PFSK-1 (cell line): ENCODE measurements around the gene ARSG.

Experiments used
- FOXP2 ChIP-seq: optimal IDR thresholded peaks from 2 replicates; pipeline ENCODE3; 2011; ENCODE audit warnings: borderline replicate concordance, control low read depth, inconsistent platforms; ENCODE audit not compliant: insufficient read depth; ENCODE audit errors: extremely low read length, extremely low read depth
- POLR2AphosphoS5 ChIP-seq: IDR thresholded peaks from 2 replicates; pipeline ENCODE4 v1.6.1; 2012; ENCODE audit warnings: low read depth, mild to moderate bottlenecking, control low read depth, low read length, moderate library complexity
- SIN3A ChIP-seq: IDR thresholded peaks from 2 replicates; pipeline ENCODE4 v1.6.1; 2012; ENCODE audit warnings: mild to moderate bottlenecking, low read length, moderate library complexity, borderline replicate concordance; ENCODE audit not compliant: insufficient read depth
- TAF1 ChIP-seq: IDR thresholded peaks from 2 replicates; pipeline ENCODE4 v1.6.1; 2012; ENCODE audit warnings: low read length, control low read depth, borderline replicate concordance; ENCODE audit not compliant: insufficient read depth
- TF ChIP-seq, protein P1 (sequence below), 2 experiments: IDR thresholded peaks; 2 replicates each; pipeline versions ENCODE4 v1.6.1 to v1.8.0; 2011 to 2012; ENCODE audit warnings: low read depth in 2 of 2, low read length in 2 of 2, control low read depth in 1 of 2, inconsistent platforms in 1 of 2, mild to moderate bottlenecking in 1 of 2, moderate library complexity in 1 of 2; ENCODE audit not compliant: insufficient read depth in 1 of 2

The ARSG gene

DNA sequence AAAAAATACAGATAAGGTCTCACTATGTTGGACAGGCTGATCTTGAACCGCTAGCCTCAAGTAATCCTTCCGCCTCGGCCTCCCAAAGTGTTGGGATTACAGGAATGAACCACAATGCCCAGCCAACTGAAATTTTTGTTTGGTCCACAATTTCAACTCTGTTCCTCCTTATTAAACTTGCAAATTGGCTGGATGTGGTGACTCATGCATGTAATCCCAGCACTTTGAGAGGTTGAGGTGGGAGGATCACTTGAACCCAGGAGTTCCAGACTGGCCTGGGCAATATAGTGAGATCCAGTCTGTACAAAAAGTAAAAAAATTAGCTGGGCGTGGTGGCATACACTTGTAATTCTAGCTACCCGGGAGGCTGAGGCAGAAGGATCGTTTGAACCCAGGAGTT is 13.4 kb downstream of the ARSG start:
- TF ChIP-seq POLR2AphosphoS5: no peak
- no peak for TF ChIP-seq FOXP2

DNA sequence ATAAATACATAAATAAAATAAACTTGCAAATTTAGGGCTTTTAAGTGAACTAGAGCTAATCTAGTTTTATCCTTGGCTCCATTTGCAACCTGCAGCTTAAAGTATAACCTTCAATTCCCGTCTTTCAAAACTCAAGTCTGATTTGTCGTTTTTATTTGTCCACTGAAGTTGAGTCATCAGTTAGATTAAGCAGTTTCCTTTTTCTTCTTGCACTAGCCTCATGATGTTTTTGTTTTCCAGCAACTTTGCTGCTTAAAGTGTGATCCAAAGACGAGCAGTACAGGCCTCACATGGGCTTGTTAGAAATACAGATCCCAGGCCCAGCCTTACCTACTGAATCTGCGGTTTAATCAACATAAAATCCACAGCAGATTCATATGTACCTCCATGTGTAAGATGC is 13.8 kb downstream of the ARSG start:
- no peak for TF ChIP-seq TAF1
- TF ChIP-seq POLR2AphosphoS5: no peak
- TF ChIP-seq FOXP2: no peak
- TF ChIP-seq SIN3A: no peak
- TF ChIP-seq, protein P1, sequence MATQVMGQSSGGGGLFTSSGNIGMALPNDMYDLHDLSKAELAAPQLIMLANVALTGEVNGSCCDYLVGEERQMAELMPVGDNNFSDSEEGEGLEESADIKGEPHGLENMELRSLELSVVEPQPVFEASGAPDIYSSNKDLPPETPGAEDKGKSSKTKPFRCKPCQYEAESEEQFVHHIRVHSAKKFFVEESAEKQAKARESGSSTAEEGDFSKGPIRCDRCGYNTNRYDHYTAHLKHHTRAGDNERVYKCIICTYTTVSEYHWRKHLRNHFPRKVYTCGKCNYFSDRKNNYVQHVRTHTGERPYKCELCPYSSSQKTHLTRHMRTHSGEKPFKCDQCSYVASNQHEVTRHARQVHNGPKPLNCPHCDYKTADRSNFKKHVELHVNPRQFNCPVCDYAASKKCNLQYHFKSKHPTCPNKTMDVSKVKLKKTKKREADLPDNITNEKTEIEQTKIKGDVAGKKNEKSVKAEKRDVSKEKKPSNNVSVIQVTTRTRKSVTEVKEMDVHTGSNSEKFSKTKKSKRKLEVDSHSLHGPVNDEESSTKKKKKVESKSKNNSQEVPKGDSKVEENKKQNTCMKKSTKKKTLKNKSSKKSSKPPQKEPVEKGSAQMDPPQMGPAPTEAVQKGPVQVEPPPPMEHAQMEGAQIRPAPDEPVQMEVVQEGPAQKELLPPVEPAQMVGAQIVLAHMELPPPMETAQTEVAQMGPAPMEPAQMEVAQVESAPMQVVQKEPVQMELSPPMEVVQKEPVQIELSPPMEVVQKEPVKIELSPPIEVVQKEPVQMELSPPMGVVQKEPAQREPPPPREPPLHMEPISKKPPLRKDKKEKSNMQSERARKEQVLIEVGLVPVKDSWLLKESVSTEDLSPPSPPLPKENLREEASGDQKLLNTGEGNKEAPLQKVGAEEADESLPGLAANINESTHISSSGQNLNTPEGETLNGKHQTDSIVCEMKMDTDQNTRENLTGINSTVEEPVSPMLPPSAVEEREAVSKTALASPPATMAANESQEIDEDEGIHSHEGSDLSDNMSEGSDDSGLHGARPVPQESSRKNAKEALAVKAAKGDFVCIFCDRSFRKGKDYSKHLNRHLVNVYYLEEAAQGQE (IDR thresholded peaks at IDR 0.05; ENCODE audit: insufficient read depth in 1 of 2, low read depth in 2 of 2, low read length in 2 of 2): no peak

DNA sequence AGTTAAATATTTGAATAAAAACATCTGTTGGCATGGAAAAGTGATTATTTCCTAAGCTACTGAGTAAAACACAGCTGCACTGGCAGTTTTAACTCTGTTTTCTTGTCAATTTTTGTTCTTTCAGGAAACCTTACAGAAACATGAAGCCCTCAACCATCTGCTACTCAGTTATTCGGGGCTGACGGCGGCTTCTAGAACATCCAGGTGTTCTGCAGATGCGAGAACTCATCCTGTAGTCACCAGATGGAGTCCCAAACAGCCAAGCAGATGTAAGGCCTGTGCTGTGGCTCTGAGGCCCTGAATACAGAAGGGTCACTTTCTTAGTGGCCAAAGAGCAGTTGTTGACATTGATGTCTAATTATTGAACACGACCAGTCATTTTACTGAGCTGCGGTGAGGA is 15.5 kb downstream of the ARSG start:
- TF ChIP-seq POLR2AphosphoS5: no peak
- TF ChIP-seq, protein P1 (IDR thresholded peaks at IDR 0.05; ENCODE audit: insufficient read depth in 1 of 2, low read depth in 2 of 2, low read length in 2 of 2): no peak
- no peak for TF ChIP-seq TAF1
- TF ChIP-seq FOXP2: no peak
- TF ChIP-seq SIN3A: no peak

DNA sequence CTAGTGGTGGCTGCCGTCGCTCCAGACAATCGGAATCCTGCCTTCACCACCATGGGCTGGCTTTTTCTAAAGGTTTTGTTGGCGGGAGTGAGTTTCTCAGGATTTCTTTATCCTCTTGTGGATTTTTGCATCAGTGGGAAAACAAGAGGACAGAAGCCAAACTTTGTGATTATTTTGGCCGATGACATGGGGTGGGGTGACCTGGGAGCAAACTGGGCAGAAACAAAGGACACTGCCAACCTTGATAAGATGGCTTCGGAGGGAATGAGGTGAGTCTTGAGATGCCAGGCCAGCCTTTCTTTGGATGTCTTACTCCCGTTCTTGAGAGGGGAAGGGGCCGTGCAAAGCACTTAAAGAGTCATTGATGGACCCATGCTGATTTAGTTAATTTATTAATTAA is 16.1 kb downstream of the ARSG start:
- TF ChIP-seq POLR2AphosphoS5: no peak
- TF ChIP-seq SIN3A: no peak
- no peak for TF ChIP-seq TAF1
- TF ChIP-seq, protein P1 (IDR thresholded peaks at IDR 0.05; ENCODE audit: insufficient read depth in 1 of 2, low read depth in 2 of 2, low read length in 2 of 2): no peak
- no peak for TF ChIP-seq FOXP2

DNA sequence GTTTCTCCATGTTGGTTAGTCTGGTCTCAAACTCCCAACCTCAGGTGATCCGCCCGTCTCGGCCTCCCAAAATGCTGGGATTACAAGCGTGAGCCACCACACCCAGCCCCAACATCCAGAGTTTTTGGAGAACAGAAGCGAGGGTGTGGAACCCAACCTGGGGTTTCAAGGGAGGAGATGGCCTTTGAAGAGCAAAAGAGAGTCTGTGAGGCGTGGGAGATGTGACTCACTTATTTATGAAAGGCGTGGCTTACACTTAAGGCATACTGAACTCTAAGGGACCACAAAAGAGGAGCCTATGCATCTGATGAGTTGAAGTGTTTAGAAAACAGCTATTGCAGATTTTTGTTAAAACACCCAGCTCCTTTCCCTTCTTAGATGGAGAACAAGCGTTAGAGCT is 18.9 kb downstream of the ARSG start:
- no peak for TF ChIP-seq FOXP2
- TF ChIP-seq SIN3A: no peak
- no peak for TF ChIP-seq TAF1
- TF ChIP-seq, protein P1 (IDR thresholded peaks at IDR 0.05; ENCODE audit: insufficient read depth in 1 of 2, low read depth in 2 of 2, low read length in 2 of 2): no peak
- no peak for TF ChIP-seq POLR2AphosphoS5
